B cell (primary cell): Measurements from ENCODE around the gene CCDC134. TPM values are rescaled to one million over a fixed set of nuclear protein-coding genes. Genes with fewer than 3 reads are reported as not detected.

Experiments used
- ATAC-seq: fragments of 200-7000 bp; cut with Tn5 transposase; one replicate; pipeline ENCODE4 v1.10.0; 2021; ENCODE audit warnings: low read depth, mild to moderate bottlenecking, moderate number of reproducible peaks, moderate library complexity
- CTCF ChIA-PET: fragments of 350-600 bp; sonication (Branson Sonifier 250); formaldehyde crosslinking; loops from one replicate; lab custom pipeline; 2021; ENCODE audit warnings: antibody characterized with exemption, inconsistent platforms; lab: Charles Lee
- POLR2A ChIA-PET: fragments of 350-600 bp; sonication (Branson Sonifier 250); formaldehyde crosslinking; loops from one replicate; lab custom pipeline; 2021; ENCODE audit warnings: antibody characterized with exemption; lab: Charles Lee
- DNase-seq: peaks from one replicate; pipeline ENCODE4 v3.0.0; 2013
- H2AFZ ChIP-seq: 2 replicates; pipeline ENCODE4 v1.6.1; 2012; ENCODE audit warnings: mild to moderate bottlenecking, low read depth, low read length; ENCODE audit not compliant: insufficient read depth, poor library complexity, severe bottlenecking
- H3K27ac ChIP-seq, 2 donors: 1 replicate in 1 of 2; 2 replicates in 1 of 2; pipeline ENCODE4 v1.5.1; 2012 to 2013; ENCODE audit warnings: low read length in 2 of 2, mild to moderate bottlenecking in 2 of 2, moderate library complexity in 1 of 2
- H3K27me3 ChIP-seq, 4 experiments: fragments of 200-600 bp in 1 of 4; sonication (generic) in 1 of 4; replicated peaks in 1 of 4; 1 replicate in 2 of 4; 2 replicates in 2 of 4; pipeline versions ENCODE4 v1.6.1 to v1.7.0; 2013 to 2016; ENCODE audit warnings: low read length in 3 of 4, mild to moderate bottlenecking in 2 of 4, mixed read lengths in 1 of 4, moderate library complexity in 1 of 4; ENCODE audit not compliant: insufficient read depth in 4 of 4, control insufficient read depth in 3 of 4; ENCODE audit errors: control extremely low read depth in 1 of 4
- H3K36me3 ChIP-seq, 2 experiments: replicated peaks in 1 of 2; 1 replicate in 1 of 2; 2 replicates in 1 of 2; pipeline versions ENCODE4 v1.6.1 to v1.7.1; 2013; ENCODE audit warnings: low read length in 1 of 2; ENCODE audit not compliant: insufficient read depth in 2 of 2, control insufficient read depth in 1 of 2; ENCODE audit errors: control extremely low read depth in 1 of 2, extremely low read depth in 1 of 2
- H3K4me1 ChIP-seq, 2 donors: fragments of 200-600 bp in 1 of 2; sonication (generic) in 1 of 2; 1 replicate in 1 of 2; 2 replicates in 1 of 2; pipeline versions ENCODE4 v1.5.1 to v1.6.1; 2013 to 2017; ENCODE audit warnings: low read length in 2 of 2; ENCODE audit not compliant: control insufficient read depth in 2 of 2, insufficient read depth in 2 of 2
- H3K4me2 ChIP-seq: replicated peaks from 2 replicates; pipeline ENCODE3; 2012; ENCODE audit warnings: mild to moderate bottlenecking, low read depth, low read length; ENCODE audit not compliant: poor library complexity, severe bottlenecking
- H3K4me3 ChIP-seq, 5 experiments: fragments of 200-600 bp in 1 of 5; sonication (generic) in 1 of 5; 1 replicate in 3 of 5; 2 replicates in 2 of 5; pipeline versions ENCODE4 v1.5.1 to v1.7.0; 2011 to 2016; ENCODE audit warnings: low read length in 4 of 5, mild to moderate bottlenecking in 4 of 5, low read depth in 2 of 5, control low read depth in 1 of 5, moderate library complexity in 1 of 5; ENCODE audit not compliant: insufficient read depth in 1 of 5; ENCODE audit errors: control extremely low read depth in 1 of 5, extremely low read depth in 1 of 5
- H3K79me2 ChIP-seq: fragments of 200-600 bp; sonication (generic); one replicate; pipeline ENCODE4 v1.6.0; 2016; ENCODE audit warnings: low read length; ENCODE audit not compliant: control insufficient read depth, insufficient read depth
- H3K9ac ChIP-seq: fragments of 200-600 bp; sonication (generic); 2 replicates; pipeline ENCODE4 v1.6.1; 2017; ENCODE audit warnings: mild to moderate bottlenecking, low read length, moderate library complexity
- H3K9me3 ChIP-seq, 3 donors: one replicate each; pipeline versions ENCODE4 v1.6.1 to v1.7.1; 2013; ENCODE audit warnings: low read length in 2 of 3; ENCODE audit not compliant: control insufficient read depth in 2 of 3, insufficient read depth in 1 of 3; ENCODE audit errors: control extremely low read depth in 1 of 3
- H4K20me1 ChIP-seq: 2 replicates; pipeline ENCODE4 v1.6.0; 2012; ENCODE audit warnings: mild to moderate bottlenecking, low read length; ENCODE audit not compliant: insufficient read depth, control insufficient read depth, poor library complexity, severe bottlenecking
- H3K27ac Mint-ChIP-seq: one replicate; pipeline ENCODE4 v1.8.0; 2021; ENCODE audit warnings: mixed read lengths
- H3K27me3 Mint-ChIP-seq: one replicate; pipeline ENCODE4 v1.8.0; 2021; ENCODE audit warnings: mixed read lengths
- H3K4me1 Mint-ChIP-seq: one replicate; pipeline ENCODE4 v1.8.0; 2021; ENCODE audit warnings: mixed read lengths
- H3K4me3 Mint-ChIP-seq: one replicate; pipeline ENCODE4 v1.8.0; 2021; ENCODE audit warnings: mixed read lengths
- H3K9me3 Mint-ChIP-seq: one replicate; pipeline ENCODE4 v1.8.0; 2022; ENCODE audit warnings: mixed read lengths; ENCODE audit not compliant: insufficient read depth
- EZH2 ChIP-seq: IDR thresholded peaks from 2 replicates; pipeline ENCODE4 v1.6.1; 2012; ENCODE audit warnings: borderline replicate concordance, low read depth, mild to moderate bottlenecking, moderate library complexity, low read length; ENCODE audit not compliant: insufficient read depth, poor library complexity, severe bottlenecking
- WGBS: methylation state at CpG from one replicate; pipeline ENCODE4 v1.1.5; 2013; ENCODE audit warnings: missing lambda C conversion rate; ENCODE audit not compliant: insufficient coverage; 5-methylcytosine and 5-hydroxymethylcytosine counted together
- intact Hi-C: fragments of 100-400 bp; cut with micrococcal nuclease; formaldehyde crosslinking; loops from one replicate; pipeline ENCODE4 v1.10.0; 2022
- polyA plus RNA-seq: library from polyadenylated mRNA; depleted of rRNA; stranded (reverse); fragments of >200 nt; gene quantifications from 2 replicates; pipeline ENCODE4 v1.2.3, GENCODE V29; 2012
- total RNA-seq, 2 donors: library from RNA; stranded (reverse); fragments of 120-200 nt in 1 of 2; gene quantifications; 1 replicate in 1 of 2; 2 replicates in 1 of 2; pipeline versions ENCODE4 v1.2.3 to v1.2.4, GENCODE V29; 2013 to 2022
- TF ChIP-seq, protein P1 (sequence below): fragments of 200-600 bp; IDR thresholded peaks from one replicate; pipeline ENCODE4 v1.8.0; 2022; ENCODE audit warnings: antibody characterized with exemption, mild to moderate bottlenecking

The CCDC134 gene
- total and polyA plus RNA-seq, 2 donors (not counting 1 experiment from before 2014, with no cell fraction given), result 4.4 to 18.1 TPM

DNA sequence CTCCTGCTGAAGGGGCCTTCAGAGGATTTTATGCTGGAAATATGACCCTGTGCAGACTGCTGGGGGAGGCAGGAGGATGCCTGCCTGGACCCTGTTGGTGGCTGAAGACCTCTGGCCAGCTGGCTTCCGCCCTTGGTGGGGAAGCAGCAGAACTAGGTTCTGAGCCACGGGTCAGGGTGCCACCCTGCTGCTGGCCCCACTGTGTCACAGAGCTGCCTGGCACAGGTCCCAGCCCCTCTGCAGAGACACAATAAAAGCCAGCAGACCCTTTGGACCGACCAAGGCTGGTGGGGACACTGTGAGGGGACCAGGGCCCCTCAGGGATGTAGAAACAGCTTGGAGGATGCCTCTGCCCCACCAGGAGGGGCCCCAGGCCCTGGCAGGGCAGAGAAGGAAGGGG, 25.5 kb downstream of the CCDC134 start:
- Histone ChIP-seq H3K9me3 (no peaks in the 10 kb centered on the region), H4K20me1 (no peaks in the 10 kb centered on the region), H3K27ac (no peak overlapping the region), H3K4me3 (no peak overlapping the region), H2AFZ (no peak overlapping the region), H3K27me3 (no peaks in the 10 kb centered on the region), H3K36me3 (peaks cover 0 to 18% of the 10 kb centered on the region in 2 experiments), H3K79me2 (peaks cover 14% of the 10 kb centered on the region), H3K4me1 (peaks cover 0 to 6% of the 10 kb centered on the region in 2 donors), H3K4me2 (no peak overlapping the region), H3K9ac (no peak overlapping the region)
- WGBS, result 91% methylated on average over 3 of the region's 3 CpGs
- Mint-ChIP-seq H3K27me3 (no peaks in the 10 kb centered on the region), H3K9me3 (no peaks in the 10 kb centered on the region), H3K27ac (no peak overlapping the region), H3K4me3 (no peak overlapping the region), H3K4me1 (peaks cover 19% of the 10 kb centered on the region)
- POLR2A ChIA-PET, result interaction anchor here (0.9 to 1.1 kb wide), 3 partner anchors 54 to 120 kb away, joined by 3 to 4 read pairs (median 4); no protein-coding TSS in a partner anchor
- intact Hi-C loops, result no loop called here
- TF ChIP-seq, protein P1, sequence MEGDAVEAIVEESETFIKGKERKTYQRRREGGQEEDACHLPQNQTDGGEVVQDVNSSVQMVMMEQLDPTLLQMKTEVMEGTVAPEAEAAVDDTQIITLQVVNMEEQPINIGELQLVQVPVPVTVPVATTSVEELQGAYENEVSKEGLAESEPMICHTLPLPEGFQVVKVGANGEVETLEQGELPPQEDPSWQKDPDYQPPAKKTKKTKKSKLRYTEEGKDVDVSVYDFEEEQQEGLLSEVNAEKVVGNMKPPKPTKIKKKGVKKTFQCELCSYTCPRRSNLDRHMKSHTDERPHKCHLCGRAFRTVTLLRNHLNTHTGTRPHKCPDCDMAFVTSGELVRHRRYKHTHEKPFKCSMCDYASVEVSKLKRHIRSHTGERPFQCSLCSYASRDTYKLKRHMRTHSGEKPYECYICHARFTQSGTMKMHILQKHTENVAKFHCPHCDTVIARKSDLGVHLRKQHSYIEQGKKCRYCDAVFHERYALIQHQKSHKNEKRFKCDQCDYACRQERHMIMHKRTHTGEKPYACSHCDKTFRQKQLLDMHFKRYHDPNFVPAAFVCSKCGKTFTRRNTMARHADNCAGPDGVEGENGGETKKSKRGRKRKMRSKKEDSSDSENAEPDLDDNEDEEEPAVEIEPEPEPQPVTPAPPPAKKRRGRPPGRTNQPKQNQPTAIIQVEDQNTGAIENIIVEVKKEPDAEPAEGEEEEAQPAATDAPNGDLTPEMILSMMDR, result no peak
- no peak for TF ChIP-seq EZH2
- CTCF ChIA-PET, result interaction anchor here (0.7 to 3.1 kb wide), 6 partner anchors 84 to 129 kb away, joined by 3 to 27 read pairs (median 6); partner anchors contain the start of genes CENPM and MEI1
- DNase-seq (no peak), ATAC-seq (no peak)
